Amniotic epithelial cell (primary cell): ENCODE data around the gene HLA-DQB2.
"Not testable (repeated sequence)": the region's sequence is repeated elsewhere in the genome, so short reads cannot be mapped to it uniquely, and the experiment has no call there.

Experiments used
- DNase-seq: peaks from one replicate; pipeline ENCODE4 v3.0.0-alpha.2; 2010; ENCODE audit warnings: low read depth

Gene HLA-DQB2

DNA sequence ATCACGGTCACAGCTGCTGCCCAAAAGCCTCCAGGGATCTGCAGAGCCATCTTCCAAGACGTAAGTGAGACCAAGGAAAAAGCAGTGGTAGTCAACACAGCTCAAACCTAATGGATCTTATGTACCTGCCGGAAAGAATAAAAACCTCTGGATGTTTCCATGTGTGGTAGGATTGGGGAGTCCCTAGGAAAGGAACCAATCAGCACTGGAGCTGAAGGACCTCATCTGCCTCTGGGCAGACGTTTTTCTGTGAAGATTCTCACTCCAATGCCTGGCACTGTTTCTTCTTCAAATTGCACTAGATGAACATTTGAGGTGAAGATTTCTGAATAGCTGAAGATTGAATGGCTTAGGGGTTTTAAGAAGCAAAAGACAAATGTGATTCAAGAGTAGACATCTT, at the start of gene HLA-DQB2:
Gene HLA-DQB2 (minus strand): TSS at position 112 of the 400 bp plus-strand sequence. CDS start 62 bp downstream, at position 50.
- peak; percentile 2 for DNase-seq

DNA sequence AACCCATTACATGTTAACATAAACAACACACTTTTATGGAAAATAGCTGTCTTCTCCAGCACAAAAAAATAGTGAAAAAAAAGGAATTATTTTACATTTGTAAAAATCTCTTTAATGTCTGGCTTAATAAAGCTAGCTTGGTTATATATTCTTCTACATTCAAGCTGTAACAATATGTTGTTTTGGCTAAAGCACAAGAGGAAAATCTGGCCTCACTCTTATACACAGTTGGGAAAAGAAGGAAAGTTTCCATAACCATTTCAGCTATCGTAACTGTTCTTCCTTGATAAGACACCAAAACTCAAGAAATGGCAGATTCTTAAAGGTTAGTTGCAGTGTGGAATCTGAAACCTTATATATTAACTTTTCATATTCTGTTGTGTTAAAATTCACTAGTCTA, 45.8 kb upstream of the HLA-DQB2 start:
- no peak for DNase-seq

DNA sequence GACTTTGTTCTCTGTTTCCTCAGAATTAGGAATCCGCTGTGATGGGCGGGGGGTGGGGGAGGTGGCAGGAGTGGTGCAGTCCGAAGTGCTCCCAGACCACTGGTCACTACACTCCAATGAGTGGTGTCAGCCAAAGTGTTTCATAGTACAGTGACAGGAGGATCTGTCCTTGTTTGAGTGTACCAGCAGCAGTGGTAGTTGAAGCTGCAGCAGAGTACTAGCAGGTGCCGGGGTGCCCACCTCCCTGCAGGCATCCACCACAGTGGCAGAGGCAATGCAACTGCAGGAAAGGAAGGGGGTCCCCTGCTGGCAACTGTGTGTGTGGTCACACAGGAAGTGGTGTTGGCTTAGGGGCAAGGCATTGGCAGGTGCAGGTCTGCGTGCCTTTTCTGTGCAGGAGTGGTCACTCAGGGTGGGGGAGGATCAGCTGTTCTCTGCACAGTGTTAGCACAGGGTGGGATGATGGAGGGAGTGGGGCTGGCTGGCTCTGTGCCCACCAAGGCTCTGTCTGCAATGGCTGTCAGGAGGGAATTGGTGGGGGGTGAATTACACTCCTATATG, 43.8 kb upstream of the HLA-DQB2 start:
- no peak for DNase-seq

DNA sequence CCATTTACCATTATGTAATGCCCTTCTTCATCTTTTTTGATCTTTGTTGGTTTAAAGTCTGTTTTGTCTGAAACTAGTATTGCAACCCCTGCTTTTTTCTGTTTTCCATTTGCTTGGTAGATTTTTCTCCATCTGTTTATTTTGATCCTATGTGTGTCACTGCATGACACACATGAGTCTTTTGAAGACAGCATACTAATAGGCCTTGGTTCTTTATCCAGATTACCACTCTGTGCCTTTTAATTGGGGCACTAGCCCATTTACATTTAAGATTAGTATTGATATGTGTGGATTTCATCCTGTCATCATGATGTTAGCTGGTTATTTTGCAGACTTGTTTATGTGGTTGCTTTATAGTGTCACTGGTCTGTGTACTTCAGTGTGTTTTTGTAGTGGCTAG, 42.1 kb upstream of the HLA-DQB2 start:
- DNase-seq = not testable (repeated sequence)

DNA sequence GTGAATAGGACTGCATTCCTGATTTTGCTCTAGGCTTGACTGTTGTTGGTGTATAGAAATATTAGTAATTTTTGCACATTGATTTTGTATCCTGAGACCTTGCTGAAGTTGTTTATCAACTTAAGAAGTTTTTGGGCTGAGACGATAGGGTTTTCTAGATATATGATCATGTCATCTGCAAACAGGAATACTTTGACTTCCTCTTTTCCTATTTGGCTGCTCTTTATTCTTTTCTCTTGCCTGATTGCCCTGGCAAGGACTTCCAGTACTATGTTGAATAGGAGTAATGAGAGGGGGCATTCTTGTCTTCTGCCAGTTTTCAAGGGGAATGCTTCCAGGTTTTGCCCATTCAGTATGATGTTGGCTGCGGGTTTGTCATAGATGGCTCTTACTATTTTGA, 40.1 kb upstream of the HLA-DQB2 start:
- DNase-seq = no peak

DNA sequence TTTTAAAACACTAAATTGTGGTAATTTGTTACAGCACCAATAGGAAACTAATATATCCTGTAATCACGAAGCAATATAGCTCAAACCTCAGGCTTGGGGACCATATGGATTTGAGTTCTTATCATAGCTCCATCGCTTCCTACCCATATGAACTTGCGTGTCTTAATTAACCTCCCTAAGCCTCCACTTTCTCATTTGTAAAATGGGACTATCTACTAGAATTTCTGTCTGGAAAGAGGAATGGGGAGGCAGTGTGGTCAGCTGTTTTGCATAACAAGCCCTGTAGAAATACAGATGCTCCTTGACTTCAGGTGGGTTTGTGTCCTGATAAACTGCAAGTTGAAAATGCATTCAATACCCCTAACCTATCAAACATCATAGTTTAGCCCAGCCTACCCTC, 36.4 kb upstream of the HLA-DQB2 start:
- no peak for DNase-seq

DNA sequence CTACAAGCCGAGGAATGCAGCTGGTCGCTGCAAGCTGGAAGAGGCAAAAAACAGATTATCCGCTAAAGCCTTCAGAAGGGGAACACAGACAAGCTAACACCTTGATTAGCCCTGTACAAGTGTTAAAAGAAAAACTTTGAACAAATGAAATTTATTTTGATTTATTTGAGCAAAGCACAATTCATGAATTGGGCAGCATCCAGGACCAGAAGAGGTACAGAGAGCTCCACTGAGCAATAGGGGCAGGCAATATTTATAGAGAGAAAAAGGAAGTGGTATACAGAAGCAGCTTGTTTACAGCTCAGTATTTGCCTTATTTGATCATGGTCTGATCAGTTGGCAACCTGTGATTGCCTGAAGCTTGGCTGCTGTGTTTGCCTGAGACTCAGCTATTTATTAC, 35.8 kb upstream of the HLA-DQB2 start:
- DNase-seq = no peak

DNA sequence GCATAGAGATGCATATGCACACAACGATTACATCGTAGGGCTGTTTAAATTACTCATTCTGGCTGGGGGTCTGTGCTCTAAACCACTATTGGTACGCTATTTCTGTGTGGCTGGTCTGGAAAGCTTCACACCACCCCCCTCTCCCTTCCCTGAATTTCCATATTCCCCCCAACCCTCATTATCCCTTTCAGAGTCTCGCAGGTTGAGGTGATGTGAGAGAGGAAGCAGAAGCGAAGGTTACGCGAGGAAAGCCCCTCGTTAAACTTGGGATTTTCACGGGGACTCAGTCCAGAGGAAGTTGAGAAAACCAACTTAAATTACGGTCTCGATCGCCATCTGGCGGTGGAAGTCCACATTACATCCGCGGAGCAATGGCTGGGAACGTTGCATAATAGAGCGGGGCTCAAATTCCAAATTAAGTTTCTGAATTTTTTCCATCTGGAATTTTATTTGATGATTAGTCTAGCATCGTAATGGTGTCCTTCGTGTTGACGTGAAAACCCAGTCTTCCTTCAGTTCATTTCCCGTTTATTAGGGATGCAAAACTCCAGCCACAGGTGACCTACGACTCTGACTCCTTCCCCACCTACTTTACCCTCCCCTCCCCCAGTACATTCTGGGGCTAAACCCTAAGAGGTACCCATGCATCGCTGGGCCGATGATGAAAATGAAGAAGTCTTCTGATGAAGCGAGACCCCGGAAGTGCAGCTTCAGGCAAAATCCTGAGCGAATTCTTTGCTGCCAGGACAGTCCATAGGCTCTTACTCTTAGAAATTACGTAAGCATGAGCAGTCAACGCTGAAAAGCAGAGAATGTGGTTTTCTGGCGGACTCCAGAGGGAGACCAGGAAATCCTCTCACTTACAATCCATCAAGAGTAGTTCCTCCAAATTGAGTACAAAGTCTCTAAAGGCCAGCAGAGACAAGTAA, 33.8 kb upstream of the HLA-DQB2 start:
- peak; percentile 68 for DNase-seq

DNA sequence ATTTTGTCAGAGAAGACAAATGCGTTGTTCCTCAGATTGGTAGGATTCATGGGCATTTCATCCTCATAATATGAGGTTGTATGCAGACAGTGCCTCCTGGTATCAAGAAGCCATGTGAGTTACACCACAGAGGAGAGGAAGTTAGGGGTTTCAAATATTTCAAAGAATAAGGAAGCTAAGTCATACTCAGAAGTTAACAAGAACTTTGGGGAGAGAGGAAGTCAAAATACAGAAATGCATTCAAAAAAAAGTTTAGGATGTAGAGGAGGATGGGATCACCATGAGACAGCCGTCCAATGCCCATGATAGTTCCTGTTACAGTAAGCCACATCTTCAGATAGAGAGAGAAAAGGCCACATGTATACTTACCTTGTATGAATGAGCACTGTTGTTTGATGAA, 31.2 kb upstream of the HLA-DQB2 start:
- no peak for DNase-seq

DNA sequence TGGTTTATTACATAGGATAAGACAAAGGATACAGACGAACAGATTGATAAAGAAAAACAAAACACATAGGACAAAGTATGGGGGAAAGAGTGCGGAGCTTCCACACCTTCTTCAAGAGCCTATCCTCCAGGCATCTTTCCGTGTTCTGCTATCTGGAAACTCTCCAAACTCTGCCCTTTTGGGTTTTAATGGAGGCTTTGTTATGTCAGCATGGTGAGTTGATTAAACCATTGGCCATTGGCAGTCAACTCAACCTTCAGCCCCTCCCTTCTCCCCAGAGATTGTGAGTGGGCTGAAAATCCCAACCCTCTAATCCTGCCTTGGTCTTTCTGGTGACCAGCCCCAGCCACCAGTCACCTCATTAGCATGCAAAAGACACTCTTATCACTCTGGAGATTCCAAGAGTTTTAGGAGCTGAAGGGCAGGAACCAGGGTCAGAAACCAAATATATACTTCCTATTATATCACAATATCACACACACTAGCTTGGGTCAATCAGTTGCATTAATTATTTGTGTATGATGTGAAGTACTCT, 29.6 kb upstream of the HLA-DQB2 start:
- DNase-seq = no peak

DNA sequence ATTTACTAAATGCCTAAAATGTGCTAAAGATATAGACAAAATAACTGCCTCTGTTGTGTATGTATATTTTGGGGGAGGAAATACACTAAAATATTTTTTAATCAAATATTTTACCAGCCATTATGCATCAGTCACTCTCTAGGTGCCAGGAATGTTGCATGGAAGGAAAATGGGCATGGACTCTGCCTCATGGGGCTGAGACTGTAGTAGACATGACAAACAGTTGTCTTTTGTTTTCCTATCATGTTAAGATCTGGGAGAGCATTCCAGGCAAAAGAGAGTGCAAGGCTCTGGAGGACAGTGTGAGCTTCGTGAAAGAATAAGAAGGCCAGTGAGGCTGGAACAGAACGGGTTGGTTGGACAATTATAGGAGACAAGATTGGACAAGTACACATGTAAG, 27.0 kb upstream of the HLA-DQB2 start:
- no peak for DNase-seq

DNA sequence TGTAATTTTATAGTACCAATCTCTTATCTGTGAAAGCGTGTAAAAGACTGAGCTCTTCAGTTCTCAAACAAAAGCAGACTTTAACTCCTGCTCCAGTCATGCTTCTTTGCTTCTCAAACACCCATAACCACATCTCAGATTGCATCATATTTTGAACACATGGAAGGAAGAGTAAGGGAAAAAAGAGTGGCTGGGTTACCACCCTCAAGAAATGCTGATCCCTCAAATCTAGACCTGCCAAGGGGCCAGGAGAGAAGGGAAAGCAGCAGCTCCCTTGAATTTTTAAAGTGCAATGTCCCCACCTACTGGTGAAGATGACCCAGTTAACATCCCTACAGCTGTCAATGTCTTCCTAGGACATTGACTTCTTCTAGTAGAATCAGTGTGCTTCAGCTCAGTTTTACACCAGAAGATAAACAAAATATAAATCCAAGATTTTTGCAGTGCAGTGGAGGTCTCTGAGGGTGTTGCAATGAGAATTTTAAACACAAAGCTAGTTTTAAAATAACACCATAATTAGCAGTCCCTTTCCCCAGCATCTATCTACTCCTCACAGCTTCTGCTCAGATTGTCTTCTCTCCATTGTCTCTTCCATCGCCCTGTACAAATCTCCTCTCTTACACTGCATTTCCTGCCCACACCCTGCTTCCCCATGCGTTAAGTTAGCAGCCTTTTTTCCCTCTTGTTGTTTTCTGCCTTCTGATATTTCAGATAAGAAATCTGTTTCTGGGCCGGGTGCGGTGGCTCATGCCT, 22.6 kb upstream of the HLA-DQB2 start:
- DNase-seq = peak; percentile 67

DNA sequence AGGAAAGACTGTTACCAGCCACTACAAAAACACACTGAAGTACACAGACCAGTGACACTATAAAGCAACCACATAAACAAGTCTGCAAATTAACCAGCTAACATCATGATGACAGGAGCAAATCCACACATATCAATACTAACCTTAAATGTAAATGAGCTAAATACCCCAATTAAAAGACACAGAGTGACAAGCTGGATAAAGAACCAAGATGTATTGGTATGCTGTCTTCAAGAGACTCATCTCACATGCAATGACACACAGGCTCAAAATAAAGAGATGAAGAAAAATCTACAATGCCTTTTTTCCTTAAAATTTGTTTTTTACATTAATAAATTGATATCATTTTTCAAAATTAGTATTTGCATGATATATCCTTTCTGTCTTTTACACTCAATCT, 19.6 kb upstream of the HLA-DQB2 start:
- DNase-seq = not testable (repeated sequence)

DNA sequence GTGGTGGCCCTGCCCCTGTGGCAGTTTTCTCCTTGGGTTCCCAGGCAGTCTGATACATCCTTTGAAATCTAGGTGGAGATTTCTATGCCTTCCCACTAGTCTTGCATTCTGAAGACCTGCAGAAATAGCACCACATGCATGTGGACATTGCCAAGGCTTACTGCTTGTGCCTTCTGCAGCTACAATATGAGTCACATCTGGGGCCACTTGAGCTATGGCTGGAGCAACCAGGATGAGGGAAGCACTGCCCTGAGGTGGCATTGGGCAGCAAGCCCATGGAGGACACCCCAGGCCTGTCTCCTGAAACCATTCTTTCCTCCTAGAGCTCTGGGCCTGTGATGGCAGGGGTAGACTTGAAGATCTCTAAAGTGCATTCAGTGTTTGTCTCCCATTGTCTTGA, 15.7 kb upstream of the HLA-DQB2 start:
- no peak for DNase-seq

DNA sequence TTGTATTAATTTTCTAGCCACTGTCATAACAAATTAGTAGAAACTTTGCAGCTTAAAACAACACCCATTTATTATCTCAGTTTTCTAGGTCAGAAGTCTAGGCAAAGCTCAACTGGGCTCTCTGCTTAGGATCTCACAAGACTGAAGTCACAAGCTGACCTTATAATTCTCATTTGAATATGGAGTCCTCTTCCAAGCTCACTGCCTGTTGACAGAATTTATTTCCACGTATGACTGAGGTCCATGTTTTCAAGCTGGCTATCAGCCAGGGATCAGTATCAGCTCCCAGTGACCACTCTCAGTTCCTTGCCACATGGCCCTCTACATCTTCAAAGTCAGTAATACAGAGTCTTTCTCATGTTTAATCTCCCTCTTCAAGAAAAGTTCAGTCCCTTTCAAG, 11.7 kb upstream of the HLA-DQB2 start:
- no peak for DNase-seq

DNA sequence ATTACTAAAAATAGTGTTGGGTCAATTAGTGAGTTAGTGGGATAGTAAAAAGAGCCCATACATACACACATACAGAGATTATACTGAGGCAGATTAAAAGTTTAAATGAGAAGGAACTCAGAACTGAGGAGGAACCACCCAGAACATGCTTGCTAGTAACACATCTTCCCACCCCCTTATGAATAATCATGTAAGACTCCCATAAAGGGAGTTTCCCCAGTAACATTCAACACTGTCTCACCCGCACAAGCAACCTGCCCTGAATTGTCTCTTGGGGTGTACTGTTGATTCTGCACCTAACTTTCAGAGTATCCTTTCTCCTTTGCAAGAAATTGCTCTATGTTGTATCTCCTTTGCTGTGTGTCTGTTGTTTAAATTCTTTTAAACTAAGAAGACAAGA, 11.1 kb upstream of the HLA-DQB2 start:
- DNase-seq = no peak

DNA sequence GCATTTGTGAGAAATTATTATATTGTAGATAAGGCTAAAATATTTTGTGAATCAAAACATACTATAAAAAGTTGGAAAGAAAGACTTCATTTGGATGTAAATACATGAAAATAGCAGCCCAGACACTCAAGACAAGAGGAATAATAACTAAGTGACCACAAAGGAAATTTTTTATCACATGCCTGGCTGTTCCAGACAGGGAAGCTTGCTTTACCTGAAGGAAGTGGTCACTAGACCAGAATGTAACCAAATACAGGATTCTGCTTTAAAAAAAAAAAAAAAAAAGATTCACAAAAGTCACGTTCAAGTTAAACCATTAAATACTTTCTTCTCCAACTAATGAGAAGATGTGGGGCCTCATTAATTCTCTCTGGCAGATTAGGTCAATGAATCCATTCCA, 9.3 kb upstream of the HLA-DQB2 start:
- DNase-seq = no peak

DNA sequence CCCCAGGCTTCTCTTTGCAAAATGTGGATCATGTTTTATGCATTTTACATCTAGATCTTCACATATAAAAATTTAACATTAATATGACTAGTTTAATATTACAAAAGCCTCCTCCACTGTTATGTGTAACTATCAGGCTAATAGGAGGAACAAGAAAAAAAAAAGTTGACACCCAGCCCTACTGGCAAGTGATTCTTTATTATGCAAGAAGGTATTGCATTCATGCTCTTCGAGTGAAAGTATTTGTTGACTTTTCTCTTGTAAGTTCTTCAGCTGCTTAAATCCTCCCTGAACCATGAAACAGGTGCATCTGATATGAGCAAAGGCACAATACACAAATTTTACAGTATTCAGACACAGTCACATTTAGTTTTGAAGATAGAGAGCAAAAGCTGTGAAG, 716 bp upstream of the HLA-DQB2 start:
- DNase-seq = no peak

DNA sequence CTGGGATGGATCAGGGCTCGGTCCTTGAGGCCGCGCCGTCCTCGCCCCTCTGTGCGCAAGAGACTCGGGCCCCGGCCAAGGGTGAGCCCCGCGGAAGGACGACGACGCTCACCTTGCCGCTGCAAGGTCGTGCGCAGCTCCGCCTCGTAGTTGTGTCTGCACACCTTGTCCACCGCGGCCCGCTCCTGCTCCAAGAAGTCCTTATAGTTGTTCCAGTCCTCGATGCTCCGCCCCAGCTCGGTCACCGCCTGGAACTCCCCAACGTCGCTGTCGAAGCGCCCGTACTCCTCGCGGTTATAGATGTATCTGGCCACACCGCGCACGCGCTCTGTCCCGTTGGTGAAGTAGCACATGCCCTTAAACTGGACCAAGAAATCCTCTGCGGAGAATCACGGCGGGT, 1.8 kb downstream of the HLA-DQB2 start:
- no peak for DNase-seq

DNA sequence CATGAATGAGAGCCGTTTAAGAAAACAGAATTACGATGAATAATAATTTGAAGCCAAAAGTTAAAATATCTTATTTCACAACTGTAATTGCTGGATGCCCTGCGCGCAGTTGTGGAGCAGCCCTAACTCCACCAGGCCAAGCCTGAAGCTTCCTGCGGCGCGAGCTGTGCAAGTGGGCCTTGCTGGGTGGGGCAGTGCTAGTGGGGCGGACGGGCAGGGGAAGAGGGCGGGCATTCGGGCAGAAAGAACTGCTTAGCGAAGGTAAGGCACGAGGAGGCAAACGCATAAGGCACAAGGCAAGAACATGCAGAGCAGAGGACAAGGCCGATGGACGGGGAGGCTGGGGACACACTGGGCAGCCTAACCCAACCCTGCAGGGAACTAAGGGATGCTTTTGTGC, 2.3 kb downstream of the HLA-DQB2 start:
- DNase-seq = no peak

DNA sequence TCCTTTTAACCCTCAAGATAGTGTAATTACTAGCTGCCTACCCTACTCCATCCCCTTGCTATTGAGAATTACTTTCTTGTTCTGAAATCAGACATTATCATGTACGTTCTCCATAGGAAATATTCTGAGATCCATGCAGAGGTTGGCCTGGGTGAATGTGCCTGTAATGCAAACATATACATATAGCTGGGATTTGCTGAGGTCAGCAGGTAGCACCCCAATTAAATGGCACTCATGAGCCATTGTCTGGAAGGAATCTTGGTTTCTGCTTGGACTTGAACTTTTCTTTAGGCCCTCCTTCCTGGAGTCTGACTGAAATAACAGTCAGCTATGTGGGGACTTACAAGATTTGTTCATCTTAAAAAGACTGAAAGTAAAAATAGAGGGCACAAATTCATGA, 3.7 kb downstream of the HLA-DQB2 start:
- no peak for DNase-seq

DNA sequence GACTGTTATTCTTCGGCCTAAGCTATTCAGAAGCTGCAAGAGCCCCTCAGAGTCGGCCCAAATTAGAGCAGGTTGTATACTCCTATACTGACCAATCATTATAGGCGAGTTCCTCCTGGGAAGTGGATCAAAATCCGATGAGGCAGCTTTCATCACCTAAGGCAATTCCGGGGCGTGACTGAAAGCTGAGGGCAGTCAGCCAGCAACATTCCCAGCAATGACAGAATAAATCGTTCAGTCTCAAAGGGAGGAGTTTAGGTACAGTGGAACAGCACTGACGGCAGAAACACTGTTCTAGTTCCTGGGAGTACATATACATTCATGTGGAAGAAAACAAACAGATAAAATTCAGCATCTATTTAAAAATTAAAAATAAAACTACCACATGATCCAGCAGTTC, 10.8 kb downstream of the HLA-DQB2 start:
- DNase-seq = no peak

DNA sequence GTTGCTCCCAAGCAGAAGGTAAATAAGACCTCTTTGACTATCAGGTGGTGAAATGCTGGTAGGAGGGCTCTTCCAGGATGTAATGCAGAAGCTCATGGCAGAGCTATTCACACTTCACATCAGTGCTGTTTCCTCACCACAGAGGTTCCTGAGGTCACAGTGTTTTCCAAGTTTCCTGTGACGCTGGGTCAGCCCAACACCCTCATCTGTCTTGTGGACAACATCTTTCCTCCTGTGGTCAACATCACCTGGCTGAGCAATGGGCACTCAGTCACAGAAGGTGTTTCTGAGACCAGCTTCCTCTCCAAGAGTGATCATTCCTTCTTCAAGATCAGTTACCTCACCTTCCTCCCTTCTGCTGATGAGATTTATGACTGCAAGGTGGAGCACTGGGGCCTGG, 17.7 kb downstream of the HLA-DQB2 start:
- not testable (repeated sequence) for DNase-seq
